Motor neuron (in vitro differentiated cells): Measurements from ENCODE around the gene GRK5. TPM values are rescaled to one million over a fixed set of nuclear protein-coding genes. Genes with fewer than 3 reads are reported as not detected.

Experiments
- ATAC-seq, 8 experiments: fragments of 200-7000 bp; cut with Tn5 transposase; replicated peaks in 6 of 8; 2 replicates each; pipeline ENCODE4 v1.8.0; 2021; ENCODE audit warnings: mild to moderate bottlenecking in 8 of 8, moderate library complexity in 8 of 8
- H3K27ac ChIP-seq, 2 donors: fragments of 250-450 bp; sonication (Bioruptor Pico); 2 replicates each; pipeline ENCODE4 v1.9.0; 2021; ENCODE audit warnings: antibody characterized with exemption in 2 of 2, mild to moderate bottlenecking in 2 of 2, moderate library complexity in 1 of 2
- H3K4me1 ChIP-seq, 2 donors: fragments of 250-450 bp; sonication (Bioruptor Pico); replicated peaks in 1 of 2; 2 replicates each; pipeline ENCODE4 v1.6.1; 2021; ENCODE audit warnings: antibody characterized with exemption in 2 of 2, mild to moderate bottlenecking in 2 of 2, moderate library complexity in 1 of 2
- H3K4me3 ChIP-seq, 5 donors: fragments of 250-450 bp; sonication (Bioruptor Pico); 2 replicates each; pipeline ENCODE4 v1.9.0; 2021; ENCODE audit warnings: antibody characterized with exemption in 5 of 5, mild to moderate bottlenecking in 5 of 5, moderate library complexity in 4 of 5
- WGBS, 10 experiments: fragments of 450-650 bp; shearing (Covaris generic); methylation state at CpG; one replicate each; pipeline ENCODE4 v1.0.0; 2022; 5-methylcytosine and 5-hydroxymethylcytosine counted together
- in situ Hi-C, 9 experiments: fragments of 400-800 bp; cut with MboI; loops; one replicate each; pipeline ENCODE4 v1.15.0; 2021; ENCODE audit warnings: low sequenced_read_pairs in 9 of 9, low pct_unique_long_range_greater_than_20kb in 2 of 9; ENCODE audit not compliant: unreplicated experiment in 9 of 9
- total RNA-seq, 8 experiments: library from RNA; unstranded; fragments of 300-600 nt; gene quantifications; 2 replicates each; pipeline versions ENCODE4 v1.2.3 to v1.2.4, GENCODE V29; 2022

The GRK5 gene
- total RNA-seq, 8 experiments from 2014 or later: 4.0 to 27.2 (median 11.1) TPM

GRCh38 chr10:119364645-119365600 is 157.6 kb downstream of the GRK5 start:
- peak in 7 of 8 experiments; percentile 15 to 61 (median 44) for ATAC-seq
- 43 to 83% (median 75%) methylated on average over 2 to 10 of the region's 11 CpGs for WGBS, 10 experiments

GRCh38 chr10:119365773-119366599 is 158.6 kb downstream of the GRK5 start:
- Histone ChIP-seq H3K4me1 (peaks cover 25 to 26% of the 10 kb centered on the region in 2 donors), H3K4me3 (no peak overlapping the region), H3K27ac (no peak overlapping the region)
- ATAC-seq: peak; percentile 33 to 81 (median 68)
- 44 to 93% (median 83%) methylated on average over 1 to 8 of the region's 12 CpGs; no CpG with 5 or more reads in 3 of the 10 experiments for WGBS, 10 experiments
- in situ Hi-C loops: no loop called here

More at GRCh38 chr10:119364645-119365600, 157.6 kb downstream of the GRK5 start:
- Histone ChIP-seq H3K4me3 (no peak overlapping the region), H3K27ac (no peak overlapping the region), H3K4me1 (peaks cover 25 to 26% of the 10 kb centered on the region in 2 donors)
- in situ Hi-C loops: no loop called here

- H3K27ac ChIP-seq: no peak overlapping the region
- no peak overlapping the region for H3K4me3 ChIP-seq
- H3K4me1 ChIP-seq: peaks cover 25 to 26% of the 10 kb centered on the region in 2 donors
- WGBS, 10 experiments: 80 to 100% (median 87%) methylated on average over 1 to 8 of the region's 21 CpGs; no CpG with 5 or more reads in 5 of the 10 experiments
- in situ Hi-C loops: no loop called here
- ATAC-seq: no peak
These were observed 160.6 kb downstream of the GRK5 start for GRCh38 chr10:119367841-119368549.

GRCh38 chr10:119368581-119368980 is 161.2 kb downstream of the GRK5 start:
- ATAC-seq: no peak
- 84 to 100% (median 100%) methylated on average over 1 to 6 of the region's 8 CpGs; no CpG with 5 or more reads in 5 of the 10 experiments for WGBS, 10 experiments
- H3K4me1 ChIP-seq: peaks cover 25 to 26% of the 10 kb centered on the region in 2 donors
- in situ Hi-C loops: no loop called here
- H3K4me3 ChIP-seq: no peak overlapping the region
- no peak overlapping the region for H3K27ac ChIP-seq

- peaks cover 25 to 26% of the 10 kb centered on the region in 2 donors for H3K4me1 ChIP-seq
- in situ Hi-C loops: no loop called here
- H3K27ac ChIP-seq: no peak overlapping the region
- WGBS, 10 experiments: 0 to 90% (median 67%) methylated on average over 1 to 13 of the region's 21 CpGs; no CpG with 5 or more reads in 1 of the 10 experiments
- H3K4me3 ChIP-seq: no peak overlapping the region
- ATAC-seq: peak in 1 of 8 experiments; percentile 29
These were observed 161.9 kb downstream of the GRK5 start for GRCh38 chr10:119368991-119369869.

GRCh38 chr10:119370111-119370741 is 162.9 kb downstream of the GRK5 start:
- WGBS, 10 experiments: 21 to 88% (median 73%) methylated on average over 2 to 14 of the region's 16 CpGs; no CpG with 5 or more reads in 1 of the 10 experiments
- ATAC-seq: peak in 3 of 8 experiments; percentile 24 to 63 (median 61)
- Histone ChIP-seq H3K4me1 (peaks cover 18% of the 10 kb centered on the region in 2 donors), H3K27ac (no peak overlapping the region), H3K4me3 (no peak overlapping the region)
- in situ Hi-C loops: no loop called here

GRCh38 chr10:119370972-119371703 is 163.8 kb downstream of the GRK5 start:
- in situ Hi-C loops: no loop called here
- peak in 4 of 8 experiments; percentile 20 to 72 (median 37) for ATAC-seq
- Histone ChIP-seq H3K27ac (no peak overlapping the region), H3K4me3 (no peak overlapping the region), H3K4me1 (peaks cover 16 to 20% of the 10 kb centered on the region in 2 donors)
- 20 to 100% (median 76%) methylated on average over 1 to 8 of the region's 24 CpGs; no CpG with 5 or more reads in 4 of the 10 experiments for WGBS, 10 experiments

- 0 to 100% (median 73%) methylated on average over 1 to 4 of the region's 7 CpGs; no CpG with 5 or more reads in 4 of the 10 experiments for WGBS, 10 experiments
- Histone ChIP-seq H3K27ac (no peak overlapping the region), H3K4me1 (peaks cover 8 to 12% of the 10 kb centered on the region in 2 donors), H3K4me3 (no peak overlapping the region)
- no peak for ATAC-seq
- in situ Hi-C loops: no loop called here
These were observed 164.6 kb downstream of the GRK5 start for GRCh38 chr10:119371704-119372663.

- WGBS, 10 experiments: 81 to 98% (median 92%) methylated on average over 5 to 12 of the region's 13 CpGs; no CpG with 5 or more reads in 4 of the 10 experiments
- Histone ChIP-seq H3K4me1 (peaks cover 8 to 22% of the 10 kb centered on the region in 2 donors), H3K27ac (no peak overlapping the region), H3K4me3 (no peak overlapping the region)
- in situ Hi-C loops: no loop called here
- ATAC-seq: no peak
These were observed 166.1 kb downstream of the GRK5 start for GRCh38 chr10:119373294-119374102.
